GM12878 (cell line): ENCODE results near the gene USP34. TPM values are rescaled to one million over a fixed set of nuclear protein-coding genes. Genes with fewer than 3 reads are reported as not detected.

Experiments
- CBX5 ChIP-seq: sonication (generic); IDR thresholded peaks from 2 replicates; pipeline ENCODE4 v1.6.1; 2016; ENCODE audit warnings: low read depth, moderate library complexity, mild to moderate bottlenecking, inconsistent platforms
- CHD1 ChIP-seq: IDR thresholded peaks from 2 replicates; pipeline ENCODE4 v1.6.1; 2012; ENCODE audit warnings: low read depth, low read length, improper control_type of control experiment
- CREB1 ChIP-seq: IDR thresholded peaks from 2 replicates; pipeline ENCODE4 v1.6.1; 2012; ENCODE audit warnings: low read depth, mild to moderate bottlenecking, inconsistent platforms
- EP300 ChIP-seq, 2 experiments: fragments of 150-350 bp in 1 of 2; IDR thresholded peaks; 2 replicates each; pipeline ENCODE4 v1.6.1; 2011 to 2012; ENCODE audit warnings: low read depth in 2 of 2, low read length in 2 of 2, borderline replicate concordance in 1 of 2, improper control_type of control experiment in 1 of 2, inconsistent platforms in 1 of 2; ENCODE audit not compliant: control insufficient read depth in 1 of 2
- ETV6 ChIP-seq, 2 experiments: fragments of 450-650 bp in 1 of 2; IDR thresholded peaks in 1 of 2; conservative IDR thresholded peaks in 1 of 2; 2 replicates each; pipeline ENCODE4 v1.6.1; 2014; ENCODE audit warnings: antibody characterized with exemption in 1 of 2, borderline replicate concordance in 1 of 2, low read depth in 1 of 2, mild to moderate bottlenecking in 1 of 2, moderate library complexity in 1 of 2
- FOXK2 ChIP-seq: fragments of 450-650 bp; IDR thresholded peaks from 2 replicates; pipeline ENCODE4 v1.6.1; 2017; ENCODE audit warnings: mild to moderate bottlenecking, moderate library complexity
- HCFC1 ChIP-seq: fragments of 150-350 bp; IDR thresholded peaks from 2 replicates; pipeline ENCODE4 v1.6.1; 2014; ENCODE audit warnings: low read length
- IKZF2 ChIP-seq, 2 experiments: fragments of 450-650 bp; IDR thresholded peaks; 2 replicates each; pipeline ENCODE4 v1.6.1; 2017; ENCODE audit warnings: mild to moderate bottlenecking in 2 of 2, moderate library complexity in 2 of 2
- MTA3 ChIP-seq: IDR thresholded peaks from 2 replicates; pipeline ENCODE4 v1.6.1; 2012; ENCODE audit warnings: low read length, inconsistent platforms, borderline replicate concordance
- NBN ChIP-seq: fragments of 450-650 bp; IDR thresholded peaks from 2 replicates; pipeline ENCODE4 v1.6.1; 2016
- PML ChIP-seq: IDR thresholded peaks from 2 replicates; pipeline ENCODE4 v1.6.1; 2012; ENCODE audit warnings: low read length, inconsistent platforms
- POLR2AphosphoS5 ChIP-seq: IDR thresholded peaks from 2 replicates; pipeline ENCODE4 v1.6.1; 2011; ENCODE audit warnings: mild to moderate bottlenecking, low read length, inconsistent platforms
- SIN3A ChIP-seq: IDR thresholded peaks from 2 replicates; pipeline ENCODE4 v1.6.1; 2012; ENCODE audit warnings: low read depth, low read length, improper control_type of control experiment
- SMAD1 ChIP-seq: fragments of 450-650 bp; IDR thresholded peaks from 2 replicates; pipeline ENCODE4 v1.6.1; 2018; ENCODE audit warnings: mild to moderate bottlenecking, low read depth; ENCODE audit not compliant: partially characterized antibody
- SMAD5 ChIP-seq: IDR thresholded peaks from 2 replicates; pipeline ENCODE4 v1.6.1; 2016; ENCODE audit warnings: antibody characterized with exemption, low read depth
- SMC3 ChIP-seq: IDR thresholded peaks from 2 replicates; pipeline ENCODE4 v1.6.1; 2011; ENCODE audit warnings: low read length, improper control_type of control experiment, borderline replicate concordance
- SREBF1 ChIP-seq: IDR thresholded peaks from 2 replicates; pipeline ENCODE4 v1.6.1; 2012; ENCODE audit warnings: mild to moderate bottlenecking, low read length
- STAT3 ChIP-seq: IDR thresholded peaks from 2 replicates; pipeline ENCODE4 v1.6.1; 2011; ENCODE audit warnings: low read depth, low read length, improper control_type of control experiment
- TAF1 ChIP-seq: IDR thresholded peaks from 2 replicates; pipeline ENCODE4 v1.6.1; 2011; ENCODE audit warnings: mild to moderate bottlenecking, low read depth, low read length, borderline replicate concordance
- ZNF217 ChIP-seq: fragments of 450-650 bp; IDR thresholded peaks from 2 replicates; pipeline ENCODE4 v1.6.1; 2017; ENCODE audit warnings: antibody characterized with exemption, mild to moderate bottlenecking
- polyA plus RNA-seq, 11 experiments: library from polyadenylated mRNA; depleted of rRNA in 4 of 11; unstranded in 6 of 11; stranded (reverse) in 5 of 11; fragments of >200 nt; fragmentation: Nextera tagmentation in 4 of 11; fragmentation: Illumina TruSeq in 1 of 11; extraction: Ambion mirVana in 4 of 11; extraction: Trizol in 1 of 11; gene quantifications; 1 replicate in 1 of 11; 2 replicates in 10 of 11; pipeline versions ENCODE4 v1.2.1 to v1.2.3, GENCODE V29; 2011 to 2016; ENCODE audit warnings: inconsistent platforms in 2 of 11, missing spikeins in 2 of 11, low read depth in 1 of 11
- total RNA-seq, 4 experiments: library from RNA; depleted of rRNA in 3 of 4; stranded (reverse); fragments of >200 nt in 3 of 4; fragmentation: Illumina TruSeq in 1 of 4; extraction: Trizol in 1 of 4; gene quantifications; 2 replicates each; pipeline versions ENCODE4 v1.2.1 to v1.2.3, GENCODE V29; 2013 to 2021
- TF ChIP-seq, protein P1 (sequence below): fragments of 150-350 bp; IDR thresholded peaks from 2 replicates; pipeline ENCODE4 v1.6.1; 2016; ENCODE audit warnings: low read depth, low read length
- TF ChIP-seq, protein P2 (sequence below): IDR thresholded peaks from 2 replicates; pipeline ENCODE4 v1.6.1; 2012; ENCODE audit warnings: low read length, inconsistent platforms
- TF ChIP-seq, protein P3 (sequence below): fragments of 450-650 bp; IDR thresholded peaks from 2 replicates; pipeline ENCODE4 v1.6.1; 2017; ENCODE audit warnings: mild to moderate bottlenecking, moderate library complexity

USP34 gene
- total and polyA plus RNA-seq, 10 of the 15 experiments (the other 5 are each of a cell fraction or from before 2014, with no cell fraction given) = 26.2 to 106 (median 62.1) TPM

DNA sequence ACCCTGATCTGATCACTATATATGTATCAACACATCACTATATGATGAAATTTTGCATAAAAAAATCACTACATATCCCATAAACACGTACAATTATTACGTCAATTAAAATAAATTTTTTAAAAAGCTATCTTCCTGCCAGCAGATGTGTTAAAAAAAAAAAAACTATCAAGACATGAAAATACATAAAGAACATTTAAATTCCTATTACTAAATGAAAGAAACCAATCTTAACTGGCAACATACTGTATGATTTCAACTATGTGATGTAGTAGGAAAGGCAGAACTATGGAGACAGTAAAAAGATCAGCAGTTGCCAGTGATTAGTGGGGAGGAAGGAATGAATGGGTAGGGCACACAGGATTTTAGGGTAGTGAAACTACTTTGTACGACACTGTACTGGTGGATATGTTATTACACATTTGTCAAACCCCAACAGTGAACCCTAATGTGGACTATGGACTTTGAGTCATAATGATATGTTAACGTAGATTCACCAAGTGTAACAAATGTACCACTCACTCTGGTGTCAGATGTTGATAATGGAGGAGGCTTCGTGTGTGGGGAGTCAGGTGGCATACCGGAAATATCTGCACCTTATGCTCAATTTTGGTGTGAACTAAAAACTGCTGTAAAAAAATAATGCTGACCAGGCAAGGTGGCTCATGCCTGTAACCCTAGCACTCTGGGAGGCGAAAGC, 27.4 kb downstream of the USP34 start (continued):
- TF ChIP-seq, protein P1, sequence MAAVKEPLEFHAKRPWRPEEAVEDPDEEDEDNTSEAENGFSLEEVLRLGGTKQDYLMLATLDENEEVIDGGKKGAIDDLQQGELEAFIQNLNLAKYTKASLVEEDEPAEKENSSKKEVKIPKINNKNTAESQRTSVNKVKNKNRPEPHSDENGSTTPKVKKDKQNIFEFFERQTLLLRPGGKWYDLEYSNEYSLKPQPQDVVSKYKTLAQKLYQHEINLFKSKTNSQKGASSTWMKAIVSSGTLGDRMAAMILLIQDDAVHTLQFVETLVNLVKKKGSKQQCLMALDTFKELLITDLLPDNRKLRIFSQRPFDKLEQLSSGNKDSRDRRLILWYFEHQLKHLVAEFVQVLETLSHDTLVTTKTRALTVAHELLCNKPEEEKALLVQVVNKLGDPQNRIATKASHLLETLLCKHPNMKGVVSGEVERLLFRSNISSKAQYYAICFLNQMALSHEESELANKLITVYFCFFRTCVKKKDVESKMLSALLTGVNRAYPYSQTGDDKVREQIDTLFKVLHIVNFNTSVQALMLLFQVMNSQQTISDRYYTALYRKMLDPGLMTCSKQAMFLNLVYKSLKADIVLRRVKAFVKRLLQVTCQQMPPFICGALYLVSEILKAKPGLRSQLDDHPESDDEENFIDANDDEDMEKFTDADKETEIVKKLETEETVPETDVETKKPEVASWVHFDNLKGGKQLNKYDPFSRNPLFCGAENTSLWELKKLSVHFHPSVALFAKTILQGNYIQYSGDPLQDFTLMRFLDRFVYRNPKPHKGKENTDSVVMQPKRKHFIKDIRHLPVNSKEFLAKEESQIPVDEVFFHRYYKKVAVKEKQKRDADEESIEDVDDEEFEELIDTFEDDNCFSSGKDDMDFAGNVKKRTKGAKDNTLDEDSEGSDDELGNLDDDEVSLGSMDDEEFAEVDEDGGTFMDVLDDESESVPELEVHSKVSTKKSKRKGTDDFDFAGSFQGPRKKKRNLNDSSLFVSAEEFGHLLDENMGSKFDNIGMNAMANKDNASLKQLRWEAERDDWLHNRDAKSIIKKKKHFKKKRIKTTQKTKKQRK = no peak
- TF ChIP-seq, protein P2, sequence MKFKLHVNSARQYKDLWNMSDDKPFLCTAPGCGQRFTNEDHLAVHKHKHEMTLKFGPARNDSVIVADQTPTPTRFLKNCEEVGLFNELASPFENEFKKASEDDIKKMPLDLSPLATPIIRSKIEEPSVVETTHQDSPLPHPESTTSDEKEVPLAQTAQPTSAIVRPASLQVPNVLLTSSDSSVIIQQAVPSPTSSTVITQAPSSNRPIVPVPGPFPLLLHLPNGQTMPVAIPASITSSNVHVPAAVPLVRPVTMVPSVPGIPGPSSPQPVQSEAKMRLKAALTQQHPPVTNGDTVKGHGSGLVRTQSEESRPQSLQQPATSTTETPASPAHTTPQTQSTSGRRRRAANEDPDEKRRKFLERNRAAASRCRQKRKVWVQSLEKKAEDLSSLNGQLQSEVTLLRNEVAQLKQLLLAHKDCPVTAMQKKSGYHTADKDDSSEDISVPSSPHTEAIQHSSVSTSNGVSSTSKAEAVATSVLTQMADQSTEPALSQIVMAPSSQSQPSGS = peak; percentile 69; the same call in 1 of the 2 replicates
- TF ChIP-seq SREBF1 (no peak), CHD1 (no peak), HCFC1 (no peak), NBN (peak; percentile 99), SMAD1 (peak; percentile 67), STAT3 (peak; percentile 43; the same call in 1 of the 2 replicates), IKZF2 (IDR thresholded peaks at IDR 0.05) (peak; percentile 98), EP300 (IDR thresholded peaks at IDR 0.05; ENCODE audit: borderline replicate concordance in 1 of 2, control insufficient read depth in 1 of 2, low read depth in 2 of 2, low read length in 2 of 2) (peak; percentile 90 to 98; a peak in 3 of 4 replicates), POLR2AphosphoS5 (no peak), MTA3 (peak; percentile 78; the same call in 1 of the 2 replicates), ZNF217 (peak; percentile 95), TAF1 (no peak), FOXK2 (peak; percentile 78), SMC3 (no peak), ETV6 (conservative IDR thresholded peaks at IDR 0.05 in 1 of 2, IDR thresholded peaks at IDR 0.05 in 1 of 2; ENCODE audit: borderline replicate concordance in 1 of 2, low read depth in 1 of 2) (no peak), SIN3A (no peak), SMAD5 (no peak), PML (0 out of 2 replicates have a peak, but pooled peaks have one; percentile 52), CREB1 (peak; percentile 52; the same call in 1 of the 2 replicates), CBX5 (no peak; the same call in 1 of the 2 replicates)
- TF ChIP-seq, protein P3, sequence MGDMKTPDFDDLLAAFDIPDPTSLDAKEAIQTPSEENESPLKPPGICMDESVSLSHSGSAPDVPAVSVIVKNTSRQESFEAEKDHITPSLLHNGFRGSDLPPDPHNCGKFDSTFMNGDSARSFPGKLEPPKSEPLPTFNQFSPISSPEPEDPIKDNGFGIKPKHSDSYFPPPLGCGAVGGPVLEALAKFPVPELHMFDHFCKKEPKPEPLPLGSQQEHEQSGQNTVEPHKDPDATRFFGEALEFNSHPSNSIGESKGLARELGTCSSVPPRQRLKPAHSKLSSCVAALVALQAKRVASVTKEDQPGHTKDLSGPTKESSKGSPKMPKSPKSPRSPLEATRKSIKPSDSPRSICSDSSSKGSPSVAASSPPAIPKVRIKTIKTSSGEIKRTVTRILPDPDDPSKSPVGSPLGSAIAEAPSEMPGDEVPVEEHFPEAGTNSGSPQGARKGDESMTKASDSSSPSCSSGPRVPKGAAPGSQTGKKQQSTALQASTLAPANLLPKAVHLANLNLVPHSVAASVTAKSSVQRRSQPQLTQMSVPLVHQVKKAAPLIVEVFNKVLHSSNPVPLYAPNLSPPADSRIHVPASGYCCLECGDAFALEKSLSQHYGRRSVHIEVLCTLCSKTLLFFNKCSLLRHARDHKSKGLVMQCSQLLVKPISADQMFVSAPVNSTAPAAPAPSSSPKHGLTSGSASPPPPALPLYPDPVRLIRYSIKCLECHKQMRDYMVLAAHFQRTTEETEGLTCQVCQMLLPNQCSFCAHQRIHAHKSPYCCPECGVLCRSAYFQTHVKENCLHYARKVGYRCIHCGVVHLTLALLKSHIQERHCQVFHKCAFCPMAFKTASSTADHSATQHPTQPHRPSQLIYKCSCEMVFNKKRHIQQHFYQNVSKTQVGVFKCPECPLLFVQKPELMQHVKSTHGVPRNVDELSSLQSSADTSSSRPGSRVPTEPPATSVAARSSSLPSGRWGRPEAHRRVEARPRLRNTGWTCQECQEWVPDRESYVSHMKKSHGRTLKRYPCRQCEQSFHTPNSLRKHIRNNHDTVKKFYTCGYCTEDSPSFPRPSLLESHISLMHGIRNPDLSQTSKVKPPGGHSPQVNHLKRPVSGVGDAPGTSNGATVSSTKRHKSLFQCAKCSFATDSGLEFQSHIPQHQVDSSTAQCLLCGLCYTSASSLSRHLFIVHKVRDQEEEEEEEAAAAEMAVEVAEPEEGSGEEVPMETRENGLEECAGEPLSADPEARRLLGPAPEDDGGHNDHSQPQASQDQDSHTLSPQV = peak; percentile 89; the same call in 1 of the 2 replicates
